GM18858 (cell line): ENCODE measurements around the gene MCM9.
"Not testable (repeated sequence)": the region's sequence is repeated elsewhere in the genome, so short reads cannot be mapped to it uniquely, and the experiment has no call there.

Source experiments
- ATAC-seq: cut with Tn5 transposase; IDR thresholded peaks from one replicate; pipeline ENCODE4 v1.9.1; 2021; ENCODE audit not compliant: unreplicated experiment

MCM9 gene

GRCh38 chr6:118868901-118869300 is 66.1 kb downstream of the MCM9 start:
- ATAC-seq: not testable (repeated sequence)

- no peak for ATAC-seq
Observed at GRCh38 chr6:118867181-118867580, 67.8 kb downstream of the MCM9 start.

- ATAC-seq: no peak
Observed at GRCh38 chr6:118865100-118865391, 69.9 kb downstream of the MCM9 start.

- no peak for ATAC-seq
Observed at GRCh38 chr6:118864341-118865099, 70.4 kb downstream of the MCM9 start.

- no peak for ATAC-seq
Observed at GRCh38 chr6:118862443-118862842, 72.5 kb downstream of the MCM9 start.

- no peak for ATAC-seq
Observed at GRCh38 chr6:118860880-118861279, 74.1 kb downstream of the MCM9 start.

- no peak for ATAC-seq
Observed at GRCh38 chr6:118860363-118860762, 74.6 kb downstream of the MCM9 start.

- ATAC-seq: peak; percentile 63
Observed at GRCh38 chr6:118859517-118860064, 75.4 kb downstream of the MCM9 start.

GRCh38 chr6:118856301-118856700 is 78.7 kb downstream of the MCM9 start:
- ATAC-seq: no peak

- no peak for ATAC-seq
Observed at GRCh38 chr6:118853408-118853807, 81.6 kb downstream of the MCM9 start.

- ATAC-seq: peak; percentile 46
Observed at GRCh38 chr6:118844915-118845314, 90.0 kb downstream of the MCM9 start.

GRCh38 chr6:118843685-118844390 is 91.1 kb downstream of the MCM9 start:
- peak; percentile 91 for ATAC-seq

- ATAC-seq: no peak
Observed at GRCh38 chr6:118830691-118831090, 104.3 kb downstream of the MCM9 start.

- no peak for ATAC-seq
Observed at GRCh38 chr6:118829817-118830478, 105.0 kb downstream of the MCM9 start.

GRCh38 chr6:118826096-118826495 is 108.9 kb downstream of the MCM9 start:
- no peak for ATAC-seq

- ATAC-seq: no peak
Observed at GRCh38 chr6:118825661-118826060, 109.3 kb downstream of the MCM9 start.

- ATAC-seq: no peak
Observed at GRCh38 chr6:118815495-118815894, 119.5 kb downstream of the MCM9 start.

GRCh38 chr6:118813775-118814174 is 121.2 kb downstream of the MCM9 start:
- ATAC-seq: no peak

- no peak for ATAC-seq
Observed at GRCh38 chr6:118812970-118813369, 122.0 kb downstream of the MCM9 start.

GRCh38 chr6:118810420-118811027 is 124.4 kb downstream of the MCM9 start:
- ATAC-seq: peak; percentile 91
